Gastrocnemius medialis (tissue), 4 donors: Measurements from ENCODE around the gene PRPF19. TPM values are rescaled to one million over a fixed set of nuclear protein-coding genes. Genes with fewer than 3 reads are reported as not detected.
A peak's percentile ranks its signal among the peaks of the same experiment; 100 is the strongest.

ENCODE experiments used
- ATAC-seq, 2 donors: fragments of 150-250 bp; one replicate each; pipeline ENCODE4 v1.9.1; 2016
- DNase-seq, 2 donors: peaks; one replicate each; pipeline ENCODE4 v3.0.0-alpha.2; 2019
- H3K27ac ChIP-seq, 4 donors: fragments of 200-600 bp; sonication (generic); 1 replicate in 1 of 4; 2 replicates in 3 of 4; pipeline ENCODE4 v1.5.1; 2016 to 2018; ENCODE audit warnings: mild to moderate bottlenecking in 2 of 4, moderate library complexity in 1 of 4
- H3K27me3 ChIP-seq, 3 donors: fragments of 200-600 bp; sonication (generic) in 2 of 3; 1 replicate in 1 of 3; 2 replicates in 2 of 3; pipeline versions ENCODE4 v1.5.1 to v1.6.0; 2016 to 2019; ENCODE audit warnings: mild to moderate bottlenecking in 1 of 3, moderate library complexity in 1 of 3
- H3K36me3 ChIP-seq, 2 donors: fragments of 200-600 bp; sonication (generic) in 1 of 2; one replicate each; pipeline ENCODE4 v1.5.1; 2017 to 2018
- H3K4me1 ChIP-seq, 2 donors: fragments of 200-600 bp; sonication (generic) in 1 of 2; one replicate each; pipeline ENCODE4 v1.5.1; 2016 to 2017; ENCODE audit warnings: mild to moderate bottlenecking in 2 of 2
- H3K4me3 ChIP-seq, 4 donors: fragments of 200-600 bp; sonication (generic) in 3 of 4; 1 replicate in 1 of 4; 2 replicates in 3 of 4; pipeline ENCODE4 v1.5.1; 2016 to 2019; ENCODE audit warnings: mild to moderate bottlenecking in 2 of 4
- H3K9me3 ChIP-seq, 3 donors: fragments of 200-600 bp; sonication (generic) in 2 of 3; 1 replicate in 1 of 3; 2 replicates in 2 of 3; pipeline ENCODE4 v1.5.1; 2016 to 2019
- CTCF ChIP-seq, 5 experiments: fragments of 450-650 bp in 3 of 5; fragments of 200-600 bp in 2 of 5; sonication (generic) in 2 of 5; IDR thresholded peaks in 4 of 5; conservative IDR thresholded peaks in 1 of 5; 1 replicate in 4 of 5; 2 replicates in 1 of 5; pipeline ENCODE4 v1.5.1; 2016 to 2019; ENCODE audit warnings: antibody characterized with exemption in 5 of 5, mild to moderate bottlenecking in 3 of 5, moderate library complexity in 3 of 5
- POLR2A ChIP-seq, 2 donors: fragments of 450-650 bp; IDR thresholded peaks; one replicate each; pipeline ENCODE4 v1.6.1; 2017; ENCODE audit warnings: antibody characterized with exemption in 2 of 2, mild to moderate bottlenecking in 2 of 2, moderate library complexity in 2 of 2
- in situ Hi-C, 4 donors: fragments of 200-750 bp; cut with MboI; loops; one replicate each; pipeline versions ENCODE4 v1.15.0 to v1.8.0; 2017; ENCODE audit warnings: low sequenced_read_pairs in 4 of 4
- intact Hi-C: fragments of 100-400 bp; cut with DNase I; formaldehyde crosslinking; loops from one replicate; pipeline ENCODE4 v1.15.1; 2023; ENCODE audit warnings: low total_unique reads
- total RNA-seq, 4 donors: library from RNA; depleted of rRNA; stranded (reverse); fragments of >200 nt; gene quantifications; one replicate each; pipeline versions ENCODE4 v1.1.0 to v1.2.3, GENCODE V29; 2016

The PRPF19 gene
- total RNA-seq, 4 donors from 2014 or later, result 55.5 to 75.6 (median 71.9) TPM

- Histone ChIP-seq H3K4me3 (no peak overlapping the region), H3K9me3 (no peaks in the 10 kb centered on the region), H3K4me1 (peaks cover 18 to 26% of the 10 kb centered on the region in 2 donors), H3K27ac (no peak overlapping the region), H3K27me3 (no peaks in the 10 kb centered on the region), H3K36me3 (peaks cover 0 to 47% of the 10 kb centered on the region in 2 donors)
- ATAC-seq (no peak), DNase-seq (no peak)
- intact Hi-C loops (no loop called here), in situ Hi-C loops (loop anchor here (25.0 kb wide), 2 partner anchors 290 to 340 kb away; no protein-coding TSS in a partner anchor)
- TF ChIP-seq CTCF (IDR thresholded peaks at IDR 0.05 in 4 of 5, conservative IDR thresholded peaks at IDR 0.05 in 1 of 5), result no peak
- TF ChIP-seq POLR2A (IDR thresholded peaks at IDR 0.05), result no peak
Measured at GRCh38 chr11:60847281-60847680, 59.1 kb downstream of the PRPF19 start.

DNA sequence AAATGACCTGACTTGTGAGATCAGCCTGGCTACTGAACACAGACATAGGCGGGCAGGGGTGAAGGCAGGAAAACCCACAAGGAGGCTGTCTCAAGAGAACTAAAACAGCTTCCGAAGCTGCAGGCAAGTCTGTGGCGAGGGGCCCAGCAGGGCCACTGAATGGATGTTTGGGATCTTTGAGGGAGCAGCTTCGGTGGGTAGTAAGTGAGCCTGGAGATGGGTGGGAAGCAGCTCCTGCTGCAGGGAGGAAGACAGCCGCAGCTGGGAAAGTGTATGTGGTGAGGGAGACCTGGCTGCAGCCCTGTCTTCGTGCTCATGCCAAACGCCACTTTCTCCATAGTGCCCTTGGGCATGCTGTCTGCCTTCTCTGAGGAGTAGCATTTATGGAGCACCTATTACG is 61.0 kb downstream of the PRPF19 start:
- no peak for ATAC-seq
- in situ Hi-C loops (loop anchor here (25.0 kb wide), 2 partner anchors 292 to 342 kb away; no protein-coding TSS in a partner anchor), intact Hi-C loops (no loop called here)

DNA sequence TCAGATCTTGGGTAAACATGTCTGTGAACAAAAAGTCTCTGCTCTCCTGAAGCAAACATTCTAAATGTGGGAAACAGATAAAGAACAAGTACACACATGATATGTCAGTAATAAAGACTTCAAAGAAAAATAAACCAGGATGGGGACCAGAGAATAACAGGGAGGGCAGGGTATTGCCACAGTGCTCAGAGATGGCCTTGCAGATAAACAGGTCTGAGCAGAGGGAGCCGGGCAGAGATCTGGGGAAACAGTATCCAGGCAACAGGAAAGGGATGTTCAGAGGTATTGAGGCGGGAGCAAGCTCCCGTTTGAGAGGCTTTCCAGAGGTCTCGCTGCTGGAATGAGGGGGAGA is 61.5 kb downstream of the PRPF19 start:
- DNase-seq (no peak), ATAC-seq (no peak)
- no peaks in the 10 kb centered on the region for H3K9me3 ChIP-seq
- H3K4me3 ChIP-seq, result peak overlapping the region in 2 of 4 donors; percentile 76 to 92
- TF ChIP-seq POLR2A (IDR thresholded peaks at IDR 0.05) (no peak), CTCF (IDR thresholded peaks at IDR 0.05 in 4 of 5, conservative IDR thresholded peaks at IDR 0.05 in 1 of 5) (no peak)
- intact Hi-C loops, result no loop called here
- in situ Hi-C loops, result loop anchor here (5.0 to 25.0 kb wide), 3 partner anchors 47 to 342 kb away; no protein-coding TSS in a partner anchor
- H3K27ac ChIP-seq, result peak overlapping the region in 2 of 4 donors; percentile 5 to 83
- no peaks in the 10 kb centered on the region for H3K27me3 ChIP-seq
- H3K4me1 ChIP-seq, result peaks cover 25 to 31% of the 10 kb centered on the region in 2 donors
- peaks cover 0 to 23% of the 10 kb centered on the region in 2 donors for H3K36me3 ChIP-seq

More for the DNA sequence above, 61.0 kb downstream of the PRPF19 start:
- H3K4me1 ChIP-seq, result peaks cover 25 to 31% of the 10 kb centered on the region in 2 donors
- no peak overlapping the region for H3K27ac ChIP-seq
- H3K36me3 ChIP-seq, result peaks cover 0 to 28% of the 10 kb centered on the region in 2 donors
- H3K4me3 ChIP-seq, result no peak overlapping the region
- TF ChIP-seq CTCF (IDR thresholded peaks at IDR 0.05 in 4 of 5, conservative IDR thresholded peaks at IDR 0.05 in 1 of 5) (no peak), POLR2A (IDR thresholded peaks at IDR 0.05) (no peak)
- no peak for DNase-seq
- no peaks in the 10 kb centered on the region for H3K9me3 ChIP-seq
- no peaks in the 10 kb centered on the region for H3K27me3 ChIP-seq

GRCh38 chr11:60844045-60844869 is 62.1 kb downstream of the PRPF19 start:
- intact Hi-C loops, result no loop called here
- ATAC-seq, result no peak
- no peak for DNase-seq
- Histone ChIP-seq H3K27me3 (no peaks in the 10 kb centered on the region), H3K9me3 (no peaks in the 10 kb centered on the region), H3K4me1 (peaks cover 25 to 31% of the 10 kb centered on the region in 2 donors), H3K36me3 (peaks cover 0 to 17% of the 10 kb centered on the region in 2 donors), H3K27ac (peak overlapping the region in 3 of 4 donors; percentile 79 to 87 (median 83)), H3K4me3 (peak overlapping the region; percentile 76 to 95 (median 88))
- in situ Hi-C loops, result loop anchor here (5.0 to 25.0 kb wide), 3 partner anchors 48 to 343 kb away; no protein-coding TSS in a partner anchor
- no peak for TF ChIP-seq POLR2A (IDR thresholded peaks at IDR 0.05)
